ENCODE measurements around the gene PSMB5.
"Not testable (repeated sequence)": the region's sequence is repeated elsewhere in the genome, so short reads cannot be mapped to it uniquely, and the experiment has no call there.

Gene PSMB5

GRCh38 chr14:23013054-23013748 is 21.5 kb downstream of the PSMB5 start:
- no peak for DNase-seq

- peak; percentile 62 for DNase-seq
Observed at GRCh38 chr14:23009939-23010726, 24.6 kb downstream of the PSMB5 start, which contains the start of gene C14orf93. Gene C14orf93, minus strand, starts transcription at chr14:23010143. Its CDS starts 11,120 bp downstream, at chr14:22999023.

GRCh38 chr14:23009483-23009938 is 25.2 kb downstream of the PSMB5 start:
- DNase-seq, result no peak

- DNase-seq, result no peak
Observed at GRCh38 chr14:23008831-23009230, 25.9 kb downstream of the PSMB5 start.

- peak; percentile 95 for DNase-seq
Observed at GRCh38 chr14:23006544-23007419, 27.9 kb downstream of the PSMB5 start.

GRCh38 chr14:23006188-23006534 is 28.5 kb downstream of the PSMB5 start:
- no peak for DNase-seq

- DNase-seq, result no peak
Observed at GRCh38 chr14:23005451-23006187, 29.1 kb downstream of the PSMB5 start.

- DNase-seq, result not testable (repeated sequence)
Observed at GRCh38 chr14:23004274-23004673, 30.4 kb downstream of the PSMB5 start.

- no peak for DNase-seq
Observed at GRCh38 chr14:23002592-23002991, 32.1 kb downstream of the PSMB5 start.

- DNase-seq, result no peak
Observed at GRCh38 chr14:23000860-23001259, 33.8 kb downstream of the PSMB5 start.

GRCh38 chr14:22998329-22999012 is 36.2 kb downstream of the PSMB5 start:
- DNase-seq, result no peak

GRCh38 chr14:22997676-22998323 is 36.9 kb downstream of the PSMB5 start:
- no peak for DNase-seq

- DNase-seq, result peak; percentile 34
Observed at GRCh38 chr14:22996768-22997654, 37.7 kb downstream of the PSMB5 start.

- no peak for DNase-seq
Observed at GRCh38 chr14:22995889-22996625, 38.6 kb downstream of the PSMB5 start.

GRCh38 chr14:22994762-22995275 is 39.9 kb downstream of the PSMB5 start:
- peak; percentile 54 for DNase-seq

GRCh38 chr14:22993517-22993916 is 41.2 kb downstream of the PSMB5 start:
- DNase-seq, result no peak

- no peak for DNase-seq
Observed at GRCh38 chr14:22991852-22992251, 42.8 kb downstream of the PSMB5 start.

- DNase-seq, result no peak
Observed at GRCh38 chr14:22987291-22987690, 47.4 kb downstream of the PSMB5 start.

- peak; percentile 68 for DNase-seq
Observed at GRCh38 chr14:22986508-22987054, 48.1 kb downstream of the PSMB5 start.

Data from NCI-H226 (cell line).